DMS53 (cell line): ENCODE measurements around the gene COTL1.
"Not testable (repeated sequence)": the region's sequence is repeated elsewhere in the genome, so short reads cannot be mapped to it uniquely, and the experiment has no call there.

ENCODE experiments used
- DNase-seq: peaks from one replicate; lab custom pipeline; 2025; lab: John Stamatoyannopoulos, UW

COTL1 gene

GRCh38 chr16:84569382-84569987 lies 48.4 kb downstream of the COTL1 start:
- no peak for DNase-seq

- DNase-seq, result no peak
Observed at GRCh38 chr16:84568066-84568465, 49.8 kb downstream of the COTL1 start.

- DNase-seq, result no peak
Observed at GRCh38 chr16:84567286-84567962, 50.5 kb downstream of the COTL1 start.

- DNase-seq, result no peak
Observed at GRCh38 chr16:84566545-84567257, 51.2 kb downstream of the COTL1 start.

GRCh38 chr16:84565669-84566495 lies 52.0 kb downstream of the COTL1 start:
- DNase-seq, result no peak

GRCh38 chr16:84563786-84564420 lies 54.0 kb downstream of the COTL1 start:
- no peak for DNase-seq

- no peak for DNase-seq
Observed at GRCh38 chr16:84563064-84563715, 54.7 kb downstream of the COTL1 start.

- no peak for DNase-seq
Observed at GRCh38 chr16:84562174-84562815, 55.6 kb downstream of the COTL1 start.

GRCh38 chr16:84561291-84561690 lies 56.6 kb downstream of the COTL1 start:
- DNase-seq, result no peak

- no peak for DNase-seq
Observed at GRCh38 chr16:84560269-84560668, 57.6 kb downstream of the COTL1 start.

- DNase-seq, result peak; percentile 42
Observed at GRCh38 chr16:84559311-84559932, 58.5 kb downstream of the COTL1 start.

- DNase-seq, result not testable (repeated sequence)
Observed at GRCh38 chr16:84558850-84559249, 59.0 kb downstream of the COTL1 start.

- no peak for DNase-seq
Observed at GRCh38 chr16:84557504-84557903, 60.4 kb downstream of the COTL1 start.

GRCh38 chr16:84557059-84557458 lies 60.8 kb downstream of the COTL1 start:
- DNase-seq, result no peak

GRCh38 chr16:84555418-84556196 lies 62.3 kb downstream of the COTL1 start:
- peak; percentile 31 for DNase-seq

GRCh38 chr16:84554627-84555328 lies 63.1 kb downstream of the COTL1 start:
- DNase-seq, result no peak

GRCh38 chr16:84553873-84554399 lies 63.9 kb downstream of the COTL1 start:
- no peak for DNase-seq

- DNase-seq, result no peak
Observed at GRCh38 chr16:84552135-84552534, 65.7 kb downstream of the COTL1 start.

- DNase-seq, result no peak
Observed at GRCh38 chr16:84550096-84550495, 67.8 kb downstream of the COTL1 start.
